Stimulated activated CD4-positive, alpha-beta T cell treated with anti-CD3 and anti-CD28 coated beads, Interleukin-12 subunit alpha, Interleukin-12 subunit beta, amount 100 ng/mL, for 48 hours (primary cell): ENCODE data around the gene STK35.

Source experiments
- DNase-seq, 3 donors: peaks; one replicate each; pipeline ENCODE4 v3.0.0-alpha.2; 2020; ENCODE audit warnings: low read depth in 2 of 3, low spot score in 1 of 3

Gene STK35

DNA sequence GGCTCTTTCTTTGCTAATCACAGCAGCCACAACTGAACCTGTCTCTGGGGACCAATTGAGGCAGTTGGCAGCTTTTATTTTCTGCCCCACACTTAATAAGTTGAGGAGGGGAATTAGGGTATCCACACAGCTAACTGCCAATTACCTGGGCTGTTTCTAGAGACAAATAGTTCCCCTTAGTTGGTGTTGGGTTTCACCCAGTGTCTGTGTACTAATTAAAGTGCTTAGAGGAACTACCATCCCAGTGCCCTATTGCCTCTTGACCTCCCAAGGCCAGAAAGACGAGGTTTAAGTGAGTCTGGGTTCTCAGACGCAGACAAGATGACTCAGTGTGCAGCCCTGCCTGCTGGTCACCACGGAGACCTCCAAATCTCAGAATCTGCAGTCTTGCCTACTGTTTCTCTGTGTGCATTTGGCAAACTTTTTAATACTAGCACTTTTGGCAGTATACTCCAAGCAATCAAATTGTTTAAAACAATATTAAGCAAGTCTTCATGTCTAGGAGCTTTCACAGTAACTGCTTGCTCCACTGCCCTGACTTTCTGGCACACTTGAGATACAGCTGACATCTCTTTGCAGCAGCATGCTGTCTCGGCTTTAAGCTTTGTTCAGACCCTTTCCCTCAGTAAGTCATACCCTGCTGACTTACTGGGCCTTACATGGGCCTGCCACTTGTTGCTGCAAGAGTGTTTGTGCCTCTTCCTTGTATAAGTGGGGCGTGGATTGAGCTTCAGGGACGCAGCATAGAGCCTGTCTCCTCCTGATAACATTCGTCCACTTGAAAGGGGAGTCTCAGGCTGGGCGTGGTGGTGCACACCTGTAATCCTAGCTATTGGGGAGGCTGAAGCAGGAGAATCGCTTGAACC lies 31.9 kb downstream of the STK35 start:
- no peak for DNase-seq

GRCh38 chr20:2135013-2135412 lies 33.4 kb downstream of the STK35 start:
- no peak for DNase-seq

DNA sequence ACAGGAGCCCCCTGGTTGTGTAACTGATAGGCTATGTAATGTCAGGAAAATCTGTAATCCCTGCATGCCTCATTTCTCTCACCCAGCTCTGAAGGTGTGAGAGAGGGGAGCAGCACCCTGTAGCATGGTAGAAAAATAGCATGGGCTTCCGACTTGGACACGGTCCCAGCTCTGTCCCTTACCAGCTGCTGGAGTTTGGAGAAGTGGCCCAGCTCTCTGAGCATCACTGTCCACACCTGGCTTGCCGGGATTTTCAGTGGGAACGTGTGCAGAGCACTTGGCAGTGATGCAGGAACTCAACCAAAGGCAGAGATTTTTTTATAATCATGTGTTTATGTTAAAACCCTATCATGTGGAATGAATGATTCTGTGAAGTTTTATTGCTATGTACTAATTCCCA lies 34.6 kb downstream of the STK35 start:
- DNase-seq = no peak

DNA sequence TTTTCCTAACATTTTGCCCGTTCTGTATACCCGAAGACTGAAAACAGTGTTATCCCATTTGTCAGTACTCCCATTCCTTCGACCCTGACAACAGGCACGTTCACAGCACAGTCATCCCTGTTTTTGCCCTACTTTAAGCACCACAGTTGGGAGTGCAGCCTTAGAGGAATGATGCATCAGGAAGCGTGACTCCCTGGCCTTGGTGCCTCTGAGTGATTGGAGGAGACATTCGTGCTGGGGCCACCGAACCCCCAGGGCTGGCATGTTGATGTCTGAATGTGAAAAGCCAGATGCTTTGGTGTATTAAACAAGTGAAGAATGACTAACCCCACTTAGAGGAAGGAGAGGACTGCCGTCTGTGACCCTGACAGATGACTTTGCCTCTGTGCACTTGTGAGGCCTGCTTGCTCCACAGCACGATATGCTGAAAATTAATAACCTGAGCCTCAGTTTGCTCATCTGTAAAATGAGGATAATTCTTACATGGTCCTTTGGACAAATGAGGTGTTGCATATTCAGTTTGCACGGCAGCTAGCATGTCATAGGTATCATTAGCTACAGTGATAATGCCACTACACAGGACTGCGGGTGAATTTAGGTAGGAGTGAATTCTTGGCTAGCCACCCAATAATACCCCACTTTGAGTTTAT lies 36.0 kb downstream of the STK35 start:
- DNase-seq = no peak

DNA sequence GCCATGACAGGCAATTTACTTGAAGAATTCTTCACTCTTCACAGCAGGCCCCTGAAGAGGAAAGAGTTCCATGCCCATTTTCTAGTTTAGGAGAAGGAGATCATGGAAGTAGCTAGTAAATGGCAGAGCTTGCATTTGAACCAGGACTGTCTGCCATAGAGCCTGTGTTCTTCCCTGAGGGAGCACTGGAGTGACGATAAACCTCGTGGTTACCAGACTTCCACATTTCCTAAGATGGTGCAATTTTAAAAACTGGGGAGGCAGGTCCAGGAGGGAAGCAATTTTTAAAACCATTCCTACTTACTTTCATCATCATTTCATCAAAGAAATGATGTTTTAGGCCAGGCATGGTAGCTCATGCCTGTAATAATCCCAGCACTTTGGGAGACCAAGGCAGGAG lies 36.8 kb downstream of the STK35 start:
- DNase-seq = no peak

GRCh38 chr20:2139250-2139649 lies 37.6 kb downstream of the STK35 start:
- DNase-seq = no peak

GRCh38 chr20:2139736-2140135 lies 38.1 kb downstream of the STK35 start:
- DNase-seq = no peak

GRCh38 chr20:2140561-2140960 lies 38.9 kb downstream of the STK35 start:
- no peak for DNase-seq

GRCh38 chr20:2141600-2142575 lies 40.3 kb downstream of the STK35 start:
- DNase-seq = no peak

DNA sequence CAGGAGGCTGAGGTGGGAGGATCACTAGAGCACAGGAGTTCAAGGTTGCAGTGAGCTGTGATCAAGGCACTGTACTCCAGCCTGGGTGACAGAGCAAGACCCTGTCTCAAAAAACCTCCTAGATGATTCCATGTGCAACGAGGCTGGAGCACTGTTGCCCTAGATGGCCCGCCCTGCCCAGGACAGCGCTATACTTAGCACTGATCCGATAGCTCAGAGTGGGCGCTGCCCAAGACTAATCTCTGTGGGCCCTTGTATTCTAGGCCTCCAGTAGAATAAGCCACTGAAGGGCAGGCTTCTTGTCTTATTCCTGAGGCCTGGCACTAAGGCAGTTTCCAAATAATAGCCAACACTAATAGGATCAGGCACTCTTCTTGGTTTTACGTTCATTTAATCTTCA lies 41.0 kb downstream of the STK35 start:
- no peak for DNase-seq

- DNase-seq = no peak
Measured at GRCh38 chr20:2143594-2143993, 42.0 kb downstream of the STK35 start.

DNA sequence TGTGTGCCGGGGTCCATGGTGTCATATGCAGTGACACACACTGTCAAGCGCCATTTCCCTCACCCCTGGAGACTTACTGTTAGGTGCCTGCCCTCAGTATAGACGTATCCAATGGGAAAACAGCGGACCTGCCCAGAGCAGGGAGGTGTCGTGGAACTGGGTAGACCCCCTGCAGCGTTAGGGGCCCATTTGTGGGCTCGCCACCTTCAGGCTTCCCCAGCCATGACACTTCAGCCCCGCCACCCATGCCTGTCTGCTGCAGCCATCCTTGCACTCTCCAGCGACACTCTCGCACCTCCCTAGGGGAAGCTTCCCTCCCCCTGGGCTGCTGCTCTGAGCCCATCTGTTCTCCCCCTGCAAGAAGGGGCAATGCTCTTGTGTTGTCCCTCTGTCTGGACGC lies 43.2 kb downstream of the STK35 start:
- no peak for DNase-seq

GRCh38 chr20:2145376-2145775 lies 43.7 kb downstream of the STK35 start:
- no peak for DNase-seq

DNA sequence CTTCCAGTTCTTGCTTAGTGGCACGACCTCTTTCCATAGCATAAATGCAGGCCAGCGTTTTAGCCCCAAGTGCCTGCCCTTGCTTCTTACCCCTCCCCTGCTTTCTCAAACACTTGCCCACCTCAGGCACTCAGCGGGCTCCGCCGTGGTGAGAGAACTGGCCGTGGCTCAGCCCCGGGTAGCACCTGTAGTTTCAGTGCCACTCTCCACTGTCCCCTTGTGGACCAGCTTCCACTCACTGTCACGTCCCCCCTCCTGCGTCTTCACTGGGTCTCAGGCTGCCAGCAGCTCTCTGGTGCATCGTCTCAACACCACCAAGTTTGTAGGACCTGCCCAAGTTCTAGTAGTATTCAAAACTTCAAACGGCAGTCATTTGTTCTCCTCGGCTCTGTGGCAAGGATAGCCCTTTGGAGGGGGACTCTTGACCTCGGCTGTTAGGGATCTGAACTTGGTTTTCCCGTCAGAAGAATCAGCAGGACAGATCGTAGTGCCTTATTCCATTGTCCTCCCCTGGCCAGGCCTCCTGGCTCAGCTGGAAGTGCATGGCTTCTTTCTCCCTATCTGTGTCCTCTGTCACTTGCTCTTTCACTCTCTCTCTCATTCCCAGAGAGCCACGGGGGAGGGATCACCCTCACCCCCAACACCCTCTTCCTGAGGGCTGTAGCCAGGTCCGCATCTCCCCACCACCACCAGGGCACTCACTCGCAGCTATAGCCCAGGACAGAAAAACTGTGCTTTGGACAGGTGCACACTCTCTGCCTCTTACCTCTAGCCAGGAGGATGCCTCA lies 44.6 kb downstream of the STK35 start:
- no peak for DNase-seq

- DNase-seq = no peak
Measured at GRCh38 chr20:2149507-2149906, 47.9 kb downstream of the STK35 start.

GRCh38 chr20:2150660-2151059 lies 49.0 kb downstream of the STK35 start:
- DNase-seq = no peak

DNA sequence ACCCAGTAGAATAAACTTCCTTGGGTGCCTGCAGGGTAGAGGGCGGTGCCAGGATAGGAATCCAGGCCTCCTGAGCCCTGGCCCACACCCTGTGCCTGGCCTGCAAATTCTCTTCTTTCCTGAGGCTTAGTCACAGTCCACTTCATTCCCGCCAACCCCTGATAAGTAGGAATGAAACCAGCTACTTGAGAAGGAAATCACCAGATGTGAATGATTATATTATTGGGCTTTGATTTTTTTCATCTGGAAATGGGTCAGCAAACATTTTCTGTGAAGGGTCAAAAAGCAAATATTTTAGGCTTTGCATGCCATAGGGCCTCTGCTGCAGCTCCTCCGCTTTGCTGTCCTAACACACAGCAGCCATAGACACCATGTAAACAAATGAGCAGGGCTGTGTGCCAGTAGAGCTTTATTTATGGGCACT lies 50.2 kb downstream of the STK35 start:
- DNase-seq = no peak

- no peak for DNase-seq
Measured at GRCh38 chr20:2152317-2152716, 50.7 kb downstream of the STK35 start.

- no peak for DNase-seq
Measured at GRCh38 chr20:2153326-2153725, 51.7 kb downstream of the STK35 start.

- DNase-seq = no peak
Measured at GRCh38 chr20:2156224-2156623, 54.6 kb downstream of the STK35 start.
